CD4-positive, alpha-beta T cell treated with Interleukin-2 at 100 ng/mL for 4 hours (primary cell): ENCODE measurements around the gene ZDHHC24.

Experiments
- DNase-seq: peaks from one replicate; pipeline ENCODE4 v3.0.0-alpha.2; 2020; ENCODE audit warnings: low spot score

The ZDHHC24 gene

DNA sequence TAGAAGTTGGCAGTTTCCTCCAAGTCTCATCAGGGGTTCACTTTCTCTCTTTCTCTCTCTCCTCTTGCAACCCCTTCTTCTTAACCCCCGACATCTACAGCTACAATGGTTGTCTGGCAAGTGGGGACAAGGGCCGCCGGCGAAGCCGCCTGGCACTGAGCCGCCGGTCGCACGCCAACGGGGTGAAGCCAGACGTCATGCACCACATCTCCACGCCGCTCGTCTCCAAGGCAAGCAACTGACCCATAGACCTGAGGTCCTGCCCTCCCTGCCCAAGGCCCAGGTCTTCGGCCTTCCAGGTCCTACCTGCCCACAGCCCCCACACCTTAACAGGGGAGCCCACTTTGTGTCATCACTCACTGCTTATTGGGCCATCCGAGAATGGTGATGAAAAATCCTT, 74.7 kb downstream of the ZDHHC24 start:
- no peak for DNase-seq
